Vagina (tissue), 2 donors: ENCODE results near the gene CHST12.

Experiments used
- CTCF ChIP-seq, 3 experiments: fragments of 450-650 bp in 2 of 3; fragments of 200-600 bp in 1 of 3; sonication (generic) in 1 of 3; IDR thresholded peaks; one replicate each; pipeline ENCODE4 v1.5.1; 2017 to 2019; ENCODE audit warnings: antibody characterized with exemption in 3 of 3, mild to moderate bottlenecking in 2 of 3, moderate library complexity in 2 of 3
- POLR2A ChIP-seq, 2 donors: fragments of 450-650 bp; IDR thresholded peaks; one replicate each; pipeline ENCODE4 v1.6.1; 2017; ENCODE audit warnings: antibody characterized with exemption in 2 of 2, mild to moderate bottlenecking in 2 of 2, moderate library complexity in 2 of 2
- POLR2AphosphoS5 ChIP-seq, 2 donors: sonication (generic); formaldehyde crosslinking; IDR thresholded peaks; one replicate each; pipeline ENCODE4 v1.9.0; 2017; ENCODE audit warnings: antibody characterized with exemption in 2 of 2, mild to moderate bottlenecking in 2 of 2, low read depth in 1 of 2; ENCODE audit not compliant: insufficient read depth in 1 of 2

GRCh38 chr7:2476776-2477446, 73.5 kb downstream of the CHST12 start:
- TF ChIP-seq CTCF (IDR thresholded peaks at IDR 0.05): no peak
- no peak for TF ChIP-seq POLR2A (IDR thresholded peaks at IDR 0.05)
- no peak for TF ChIP-seq POLR2AphosphoS5 (IDR thresholded peaks at IDR 0.05; ENCODE audit: insufficient read depth in 1 of 2, low read depth in 1 of 2)
